Subcutaneous adipose tissue (tissue), 4 donors: ENCODE results near the gene HOXD3. TPM values are rescaled to one million over a fixed set of nuclear protein-coding genes. Genes with fewer than 3 reads are reported as not detected.

Source experiments
- CTCF ChIP-seq: fragments of 450-650 bp; IDR thresholded peaks from one replicate; pipeline ENCODE4 v1.5.1; 2016; ENCODE audit warnings: low read depth, mild to moderate bottlenecking, control low read depth, antibody characterized with exemption, moderate library complexity
- total RNA-seq, 4 donors: library from RNA; depleted of rRNA; stranded (reverse); fragments of >200 nt; gene quantifications; one replicate each; pipeline ENCODE4 v1.1.0, GENCODE V29; 2016

HOXD3 gene
- total RNA-seq, 4 donors from 2014 or later = 1.3 to 23.0 (median 3.6) TPM

- no peak for TF ChIP-seq CTCF
These were observed 535 bp downstream of the HOXD3 start for GRCh38 chr2:176157499-176158185.

GRCh38 chr2:176158186-176158591 is 1.1 kb downstream of the HOXD3 start:
- TF ChIP-seq CTCF = no peak

GRCh38 chr2:176158855-176159662 is 2.0 kb downstream of the HOXD3 start:
- no peak for TF ChIP-seq CTCF

- TF ChIP-seq CTCF = no peak
These were observed 2.6 kb downstream of the HOXD3 start for GRCh38 chr2:176159663-176160250.

GRCh38 chr2:176160251-176160985 is 3.3 kb downstream of the HOXD3 start:
- TF ChIP-seq CTCF = no peak

- TF ChIP-seq CTCF = no peak
These were observed 4.1 kb downstream of the HOXD3 start for GRCh38 chr2:176160986-176161824.
